NCI-H345 (cell line): ENCODE measurements around the gene C16orf54.
"Not testable (repeated sequence)": the region's sequence is repeated elsewhere in the genome, so short reads cannot be mapped to it uniquely, and the experiment has no call there.

Experiments used
- DNase-seq: peaks from one replicate; lab custom pipeline; 2025; lab: John Stamatoyannopoulos, UW

C16orf54 gene

GRCh38 chr16:29707160-29707559 lies 38.6 kb downstream of the C16orf54 start:
- DNase-seq = not testable (repeated sequence)

- DNase-seq = no peak
These were observed 40.8 kb downstream of the C16orf54 start for GRCh38 chr16:29705030-29705429.

GRCh38 chr16:29702269-29702668 lies 43.5 kb downstream of the C16orf54 start:
- no peak for DNase-seq

- no peak for DNase-seq
These were observed 44.6 kb downstream of the C16orf54 start for GRCh38 chr16:29701214-29701555.

GRCh38 chr16:29700253-29700987 lies 45.4 kb downstream of the C16orf54 start:
- peak; percentile 82 for DNase-seq

- DNase-seq = no peak
These were observed 46.2 kb downstream of the C16orf54 start for GRCh38 chr16:29699324-29700219.

GRCh38 chr16:29698484-29699323 lies 47.1 kb downstream of the C16orf54 start:
- DNase-seq = no peak

- no peak for DNase-seq
These were observed 47.7 kb downstream of the C16orf54 start for GRCh38 chr16:29698042-29698441.

- no peak for DNase-seq
These were observed 48.4 kb downstream of the C16orf54 start for GRCh38 chr16:29697391-29697790.

- DNase-seq = no peak
These were observed 48.9 kb downstream of the C16orf54 start for GRCh38 chr16:29696881-29697331.

- DNase-seq = not testable (repeated sequence)
These were observed 50.1 kb downstream of the C16orf54 start for GRCh38 chr16:29695675-29696074.

GRCh38 chr16:29694384-29695195 lies 51.2 kb downstream of the C16orf54 start:
- no peak for DNase-seq

- DNase-seq = not testable (repeated sequence)
These were observed 53.2 kb downstream of the C16orf54 start for GRCh38 chr16:29692606-29693005.
